ENCODE results near the gene DRAP1.

Gene DRAP1

GRCh38 chr11:65927904-65928397, 8.7 kb downstream of the DRAP1 start:
- H3K27me3 ChIP-seq (replicated peaks; ENCODE audit: control insufficient read depth, insufficient read depth, low read length) = no peaks in the 10 kb centered on the region
- no peak for TF ChIP-seq CTCF (IDR thresholded peaks at IDR 0.05; ENCODE audit: insufficient read depth, low read length, poor library complexity, severe bottlenecking)
- peaks cover 4% of the 10 kb centered on the region for H3K36me3 ChIP-seq (ENCODE audit: control insufficient read depth, insufficient read depth, low read length)
- H3K4me3 ChIP-seq (replicated peaks; ENCODE audit: low read depth, low read length) = peak overlapping the region; percentile 34
- peak; percentile 76 for DNase-seq (ENCODE audit: extremely low read depth, insufficient read length)

- DNase-seq (ENCODE audit: extremely low read depth, insufficient read length) = no peak
- Histone ChIP-seq H3K36me3 (ENCODE audit: control insufficient read depth, insufficient read depth, low read length) (peaks cover 3% of the 10 kb centered on the region; the same call in 1 of the 2 replicates), H3K4me3 (replicated peaks; ENCODE audit: low read depth, low read length) (no peak overlapping the region), H3K27me3 (replicated peaks; ENCODE audit: control insufficient read depth, insufficient read depth, low read length) (no peaks in the 10 kb centered on the region)
- no peak for TF ChIP-seq CTCF (IDR thresholded peaks at IDR 0.05; ENCODE audit: insufficient read depth, low read length, poor library complexity, severe bottlenecking)
Observed at GRCh38 chr11:65928667-65929066, 9.4 kb downstream of the DRAP1 start.

- H3K4me3 ChIP-seq (replicated peaks; ENCODE audit: low read depth, low read length) = no peak overlapping the region
- peak; percentile 4 for TF ChIP-seq CTCF (IDR thresholded peaks at IDR 0.05; ENCODE audit: insufficient read depth, low read length, poor library complexity, severe bottlenecking)
- no peaks in the 10 kb centered on the region for H3K27me3 ChIP-seq (replicated peaks; ENCODE audit: control insufficient read depth, insufficient read depth, low read length)
- DNase-seq (ENCODE audit: extremely low read depth, insufficient read length) = no peak
- H3K36me3 ChIP-seq (ENCODE audit: control insufficient read depth, insufficient read depth, low read length) = no peaks in the 10 kb centered on the region
Observed at GRCh38 chr11:65931773-65932557, 12.7 kb downstream of the DRAP1 start.

GRCh38 chr11:65932558-65932919, 13.3 kb downstream of the DRAP1 start:
- DNase-seq (ENCODE audit: extremely low read depth, insufficient read length) = no peak
- H3K36me3 ChIP-seq (ENCODE audit: control insufficient read depth, insufficient read depth, low read length) = no peaks in the 10 kb centered on the region
- H3K27me3 ChIP-seq (replicated peaks; ENCODE audit: control insufficient read depth, insufficient read depth, low read length) = no peaks in the 10 kb centered on the region
- TF ChIP-seq CTCF (IDR thresholded peaks at IDR 0.05; ENCODE audit: insufficient read depth, low read length, poor library complexity, severe bottlenecking) = no peak
- no peak overlapping the region for H3K4me3 ChIP-seq (replicated peaks; ENCODE audit: low read depth, low read length)

- TF ChIP-seq CTCF (IDR thresholded peaks at IDR 0.05; ENCODE audit: insufficient read depth, low read length, poor library complexity, severe bottlenecking) = no peak
- no peaks in the 10 kb centered on the region for H3K36me3 ChIP-seq (ENCODE audit: control insufficient read depth, insufficient read depth, low read length)
- DNase-seq (ENCODE audit: extremely low read depth, insufficient read length) = no peak
- H3K4me3 ChIP-seq (replicated peaks; ENCODE audit: low read depth, low read length) = no peak overlapping the region
- H3K27me3 ChIP-seq (replicated peaks; ENCODE audit: control insufficient read depth, insufficient read depth, low read length) = no peaks in the 10 kb centered on the region
Observed at GRCh38 chr11:65934014-65934413, 14.8 kb downstream of the DRAP1 start.

Data from GM06990 (cell line).